H1 (cell line): Measurements from ENCODE around the gene FAM50A. TPM values are rescaled to one million over a fixed set of nuclear protein-coding genes. Genes with fewer than 3 reads are reported as not detected.

Source experiments
- ATF2 ChIP-seq: IDR thresholded peaks from 2 replicates; pipeline ENCODE4 v1.6.1; 2012; ENCODE audit warnings: low read length, inconsistent platforms
- CTCF ChIP-seq, 3 experiments: IDR thresholded peaks; 1 replicate in 2 of 3; 2 replicates in 1 of 3; pipeline versions ENCODE4 v1.5.1 to v1.6.1; 2011; ENCODE audit warnings: low read length in 3 of 3, mild to moderate bottlenecking in 3 of 3, inconsistent platforms in 2 of 3, low read depth in 1 of 3, moderate library complexity in 1 of 3; ENCODE audit not compliant: insufficient read depth in 1 of 3; ENCODE audit errors: control extremely low read depth in 1 of 3
- KDM5A ChIP-seq: fragments of 200-600 bp; IDR thresholded peaks from 2 replicates; pipeline ENCODE4 v1.7.1; 2012; ENCODE audit warnings: mild to moderate bottlenecking, low read length, inconsistent platforms, mixed read lengths
- RAD21 ChIP-seq, 2 experiments: IDR thresholded peaks in 1 of 2; conservative IDR thresholded peaks in 1 of 2; 2 replicates each; pipeline ENCODE4 v1.6.1; 2011; ENCODE audit warnings: low read depth in 2 of 2, low read length in 2 of 2, improper control_type of control experiment in 1 of 2, inconsistent platforms in 1 of 2, mild to moderate bottlenecking in 1 of 2, moderate library complexity in 1 of 2
- SIRT6 ChIP-seq: IDR thresholded peaks from one replicate; pipeline ENCODE4 v1.7.1; 2012; ENCODE audit warnings: low read length, inconsistent platforms
- polyA plus RNA-seq, 7 experiments: library from polyadenylated mRNA; depleted of rRNA in 3 of 7; stranded (reverse) in 5 of 7; unstranded in 2 of 7; fragments of >200 nt in 5 of 7; fragments of 200-250 nt in 2 of 7; gene quantifications; 1 replicate in 5 of 7; 2 replicates in 1 of 7; 4 replicates in 1 of 7; pipeline versions ENCODE4 v1.2.1 to v1.2.3, GENCODE V29; 2011 to 2013; ENCODE audit warnings: missing spikeins in 2 of 7, mixed read lengths in 2 of 7
- total RNA-seq: library from RNA; stranded (reverse); fragmentation: NEBNext Ultra II Directional; extraction: Animal tissue kit (Norgen Biotek cat#: 25700); gene quantifications from 2 replicates; pipeline ENCODE4 v1.2.1, GENCODE V29; 2021

Gene FAM50A
- total and polyA plus RNA-seq, 2 of the 8 experiments (the other 6 are each of a cell fraction or from before 2014, with no cell fraction given) = 30.7 to 48.7 TPM

- TF ChIP-seq CTCF (IDR thresholded peaks at IDR 0.05; ENCODE audit: control extremely low read depth in 1 of 3, insufficient read depth in 1 of 3, low read depth in 1 of 3, low read length in 3 of 3) (no peak), SIRT6 (no peak), ATF2 (no peak), RAD21 (IDR thresholded peaks at IDR 0.05 in 1 of 2, conservative IDR thresholded peaks at IDR 0.05 in 1 of 2; ENCODE audit: low read depth in 2 of 2, low read length in 2 of 2) (no peak), KDM5A (no peak)
Measured at GRCh38 chrX:154462396-154462795, 18.5 kb downstream of the FAM50A start (continued).
